ENCODE data around the gene AHDC1. TPM values are rescaled to one million over a fixed set of nuclear protein-coding genes. Genes with fewer than 3 reads are reported as not detected.

Gene AHDC1
- total and polyA plus RNA-seq, 2 donors (not counting 1 experiment from before 2014, with no cell fraction given) = 4.2 to 6.9 TPM

DNA sequence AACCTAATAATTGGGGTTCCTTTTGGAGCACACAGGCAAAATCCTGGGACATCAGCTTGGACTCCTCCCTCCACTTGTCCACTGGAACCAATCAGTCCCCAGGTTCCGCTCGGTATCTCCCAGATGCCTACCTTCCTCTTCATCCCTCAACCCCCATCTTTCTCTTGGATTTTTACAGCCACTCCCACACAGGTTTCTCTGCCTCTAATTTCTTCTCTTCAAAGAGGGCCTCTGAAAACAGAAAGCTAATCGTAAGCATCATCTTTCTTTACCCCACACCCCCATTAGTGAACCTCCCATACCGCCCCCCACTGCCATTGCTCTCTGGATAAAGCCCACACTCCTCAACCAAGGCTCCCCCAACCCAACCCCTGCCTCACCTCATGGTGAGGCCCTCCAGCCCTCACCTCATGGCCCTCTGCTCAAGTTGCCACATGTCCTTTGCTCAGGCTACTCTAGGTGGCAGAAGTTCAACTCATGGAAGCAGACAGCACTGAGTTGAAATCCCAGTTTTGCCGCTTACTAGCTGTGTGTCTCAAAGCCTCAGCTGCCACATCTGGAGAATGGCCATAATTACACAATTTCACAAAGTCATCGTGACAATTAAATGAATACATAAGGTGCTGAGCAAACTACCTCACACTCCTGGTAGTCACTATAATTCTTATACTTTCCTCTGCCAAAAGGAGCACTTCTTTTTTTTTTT is 95.8 kb downstream of the AHDC1 start:
- no peaks in the 10 kb centered on the region for H3K9me3 ChIP-seq (ENCODE audit: control insufficient read depth, insufficient read depth, low read depth, low read length)
- TF ChIP-seq, protein P1, sequence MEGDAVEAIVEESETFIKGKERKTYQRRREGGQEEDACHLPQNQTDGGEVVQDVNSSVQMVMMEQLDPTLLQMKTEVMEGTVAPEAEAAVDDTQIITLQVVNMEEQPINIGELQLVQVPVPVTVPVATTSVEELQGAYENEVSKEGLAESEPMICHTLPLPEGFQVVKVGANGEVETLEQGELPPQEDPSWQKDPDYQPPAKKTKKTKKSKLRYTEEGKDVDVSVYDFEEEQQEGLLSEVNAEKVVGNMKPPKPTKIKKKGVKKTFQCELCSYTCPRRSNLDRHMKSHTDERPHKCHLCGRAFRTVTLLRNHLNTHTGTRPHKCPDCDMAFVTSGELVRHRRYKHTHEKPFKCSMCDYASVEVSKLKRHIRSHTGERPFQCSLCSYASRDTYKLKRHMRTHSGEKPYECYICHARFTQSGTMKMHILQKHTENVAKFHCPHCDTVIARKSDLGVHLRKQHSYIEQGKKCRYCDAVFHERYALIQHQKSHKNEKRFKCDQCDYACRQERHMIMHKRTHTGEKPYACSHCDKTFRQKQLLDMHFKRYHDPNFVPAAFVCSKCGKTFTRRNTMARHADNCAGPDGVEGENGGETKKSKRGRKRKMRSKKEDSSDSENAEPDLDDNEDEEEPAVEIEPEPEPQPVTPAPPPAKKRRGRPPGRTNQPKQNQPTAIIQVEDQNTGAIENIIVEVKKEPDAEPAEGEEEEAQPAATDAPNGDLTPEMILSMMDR (conservative IDR thresholded peaks at IDR 0.05 in 1 of 2, IDR thresholded peaks at IDR 0.05 in 1 of 2; ENCODE audit: low read depth in 1 of 2, low read length in 2 of 2) = no peak
- no peak for TF ChIP-seq EZH2 (IDR thresholded peaks at IDR 0.05; ENCODE audit: low read length, missing control alignments)
- no peak overlapping the region for H3K27ac ChIP-seq (ENCODE audit: insufficient read depth, low read length)
- no peaks in the 10 kb centered on the region for H3K27me3 ChIP-seq (ENCODE audit: control insufficient read depth, insufficient read depth, low read length)
- no peak overlapping the region for H3K4me2 ChIP-seq (ENCODE audit: extremely low read depth, insufficient read depth, low read length)
- DNase-seq (ENCODE audit: low read depth in 2 of 2) = no peak
- peaks cover 16% of the 10 kb centered on the region for H3K4me1 ChIP-seq (ENCODE audit: control insufficient read depth, extremely low read depth, insufficient read depth, low read length)
- no peaks in the 10 kb centered on the region for H3K79me2 ChIP-seq (ENCODE audit: control insufficient read depth, insufficient read depth, low read length)
- H3K36me3 ChIP-seq (ENCODE audit: control insufficient read depth, insufficient read depth, low read length) = no peaks in the 10 kb centered on the region
- H4K20me1 ChIP-seq (ENCODE audit: control insufficient read depth, extremely low read depth, insufficient read depth, low read length) = no peaks in the 10 kb centered on the region
- H2AFZ ChIP-seq (ENCODE audit: low read length) = no peak overlapping the region
- no peak overlapping the region for H3K9ac ChIP-seq (ENCODE audit: insufficient read depth, low read length)
- no peak overlapping the region for H3K4me3 ChIP-seq (replicated peaks in 1 of 4; ENCODE audit: control extremely low read depth in 1 of 4, insufficient read depth in 1 of 4, low read depth in 3 of 4, low read length in 4 of 4)

DNA sequence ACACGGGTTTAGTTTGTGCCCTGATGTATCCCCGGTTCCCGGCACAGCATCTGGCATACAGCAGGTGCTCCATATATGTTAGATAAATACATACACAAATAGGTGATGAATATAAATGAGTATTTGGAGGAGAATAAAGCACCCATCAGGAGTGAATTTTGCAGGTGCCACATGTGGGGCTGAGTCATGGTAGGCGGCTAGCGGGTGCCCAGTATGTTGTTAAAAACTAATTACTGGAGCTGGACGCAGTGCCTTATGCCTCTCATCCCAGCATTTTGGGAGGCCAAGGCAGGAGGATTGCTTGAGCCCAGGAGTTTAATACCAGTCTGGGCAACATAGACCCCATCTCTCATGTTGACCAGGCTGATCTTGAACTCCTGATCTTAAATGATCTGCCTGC is 97.2 kb downstream of the AHDC1 start:
- DNase-seq (ENCODE audit: low read depth in 2 of 2) = no peak
- Histone ChIP-seq H3K9ac (ENCODE audit: insufficient read depth, low read length) (no peak overlapping the region), H3K27ac (ENCODE audit: insufficient read depth, low read length) (no peak overlapping the region), H3K4me3 (replicated peaks in 1 of 4; ENCODE audit: control extremely low read depth in 1 of 4, insufficient read depth in 1 of 4, low read depth in 3 of 4, low read length in 4 of 4) (no peak overlapping the region), H4K20me1 (ENCODE audit: control insufficient read depth, extremely low read depth, insufficient read depth, low read length) (no peaks in the 10 kb centered on the region), H2AFZ (ENCODE audit: low read length) (no peak overlapping the region), H3K9me3 (ENCODE audit: control insufficient read depth, insufficient read depth, low read depth, low read length) (no peaks in the 10 kb centered on the region), H3K27me3 (ENCODE audit: control insufficient read depth, insufficient read depth, low read length) (no peaks in the 10 kb centered on the region), H3K36me3 (ENCODE audit: control insufficient read depth, insufficient read depth, low read length) (no peaks in the 10 kb centered on the region), H3K79me2 (ENCODE audit: control insufficient read depth, insufficient read depth, low read length) (no peaks in the 10 kb centered on the region), H3K4me1 (ENCODE audit: control insufficient read depth, extremely low read depth, insufficient read depth, low read length) (peaks cover 16% of the 10 kb centered on the region), H3K4me2 (ENCODE audit: extremely low read depth, insufficient read depth, low read length) (no peak overlapping the region)
- TF ChIP-seq EZH2 (IDR thresholded peaks at IDR 0.05; ENCODE audit: low read length, missing control alignments) = no peak
- TF ChIP-seq, protein P1 (conservative IDR thresholded peaks at IDR 0.05 in 1 of 2, IDR thresholded peaks at IDR 0.05 in 1 of 2; ENCODE audit: low read depth in 1 of 2, low read length in 2 of 2) = no peak

DNA sequence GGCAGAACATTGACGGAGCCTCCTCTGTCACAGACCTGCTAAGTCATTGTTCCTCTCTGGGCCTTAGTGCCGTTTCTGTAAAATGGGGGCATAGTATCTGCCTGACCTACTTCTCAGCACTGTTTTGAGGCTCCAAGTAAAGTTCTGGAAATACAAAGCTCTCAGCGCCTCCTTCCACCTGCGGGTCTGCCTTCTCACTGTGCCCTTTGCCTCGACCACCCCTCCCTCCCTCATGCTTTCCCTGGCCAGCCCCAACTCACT is 98.6 kb downstream of the AHDC1 start:
- Histone ChIP-seq H3K36me3 (ENCODE audit: control insufficient read depth, insufficient read depth, low read length) (no peaks in the 10 kb centered on the region), H4K20me1 (ENCODE audit: control insufficient read depth, extremely low read depth, insufficient read depth, low read length) (no peaks in the 10 kb centered on the region), H3K4me1 (ENCODE audit: control insufficient read depth, extremely low read depth, insufficient read depth, low read length) (peaks cover 16% of the 10 kb centered on the region), H3K4me2 (ENCODE audit: extremely low read depth, insufficient read depth, low read length) (no peak overlapping the region), H3K9me3 (ENCODE audit: control insufficient read depth, insufficient read depth, low read depth, low read length) (no peaks in the 10 kb centered on the region), H3K27me3 (ENCODE audit: control insufficient read depth, insufficient read depth, low read length) (no peaks in the 10 kb centered on the region), H3K79me2 (ENCODE audit: control insufficient read depth, insufficient read depth, low read length) (no peaks in the 10 kb centered on the region), H2AFZ (ENCODE audit: low read length) (peak overlapping the region; percentile 9), H3K9ac (ENCODE audit: insufficient read depth, low read length) (no peak overlapping the region), H3K27ac (ENCODE audit: insufficient read depth, low read length) (peak overlapping the region; percentile 6), H3K4me3 (replicated peaks in 1 of 4; ENCODE audit: control extremely low read depth in 1 of 4, insufficient read depth in 1 of 4, low read depth in 3 of 4, low read length in 4 of 4) (no peak overlapping the region)
- no peak for DNase-seq (ENCODE audit: low read depth in 2 of 2)
- TF ChIP-seq, protein P1 (conservative IDR thresholded peaks at IDR 0.05 in 1 of 2, IDR thresholded peaks at IDR 0.05 in 1 of 2; ENCODE audit: low read depth in 1 of 2, low read length in 2 of 2) = no peak
- TF ChIP-seq EZH2 (IDR thresholded peaks at IDR 0.05; ENCODE audit: low read length, missing control alignments) = no peak

Measured in fibroblast of lung (primary cell).